KMS-11 (cell line): ENCODE data around the gene UBR2.

Source experiments
- H2AFZ ChIP-seq: fragments of 200-600 bp; sonication (generic); 2 replicates; pipeline ENCODE4 v1.6.1; 2016; ENCODE audit warnings: antibody characterized with exemption, mixed run types, low read depth
- H3K27ac ChIP-seq: fragments of 200-600 bp; sonication (generic); 2 replicates; pipeline ENCODE4 v1.6.1; 2016; ENCODE audit warnings: mild to moderate bottlenecking, mixed run types
- H3K27me3 ChIP-seq: fragments of 200-600 bp; sonication (generic); 2 replicates; pipeline ENCODE4 v1.6.1; 2017; ENCODE audit warnings: mild to moderate bottlenecking, low read depth, mixed run types, moderate library complexity; ENCODE audit not compliant: insufficient read depth
- H3K36me3 ChIP-seq: fragments of 200-600 bp; sonication (generic); 2 replicates; pipeline ENCODE4 v1.6.1; 2017; ENCODE audit warnings: mild to moderate bottlenecking, mixed run types; ENCODE audit not compliant: insufficient read depth
- H3K4me1 ChIP-seq: fragments of 200-600 bp; sonication (generic); 2 replicates; pipeline ENCODE4 v1.6.1; 2016; ENCODE audit warnings: mild to moderate bottlenecking, low read depth, mixed run types; ENCODE audit not compliant: poor library complexity, severe bottlenecking
- H3K4me2 ChIP-seq: fragments of 200-600 bp; sonication (generic); 2 replicates; pipeline ENCODE4 v1.7.0; 2016; ENCODE audit warnings: mild to moderate bottlenecking, mixed run types
- H3K4me3 ChIP-seq: fragments of 200-600 bp; sonication (generic); IDR thresholded peaks from 2 replicates; pipeline ENCODE4 v1.6.1; 2017; ENCODE audit warnings: low read depth, low read length, mixed read lengths; ENCODE audit not compliant: insufficient read depth
- H3K79me2 ChIP-seq: fragments of 200-600 bp; sonication (generic); 2 replicates; pipeline ENCODE4 v1.6.1; 2016; ENCODE audit warnings: low read depth, mixed run types; ENCODE audit not compliant: insufficient read depth
- H3K9ac ChIP-seq: fragments of 200-600 bp; sonication (generic); 2 replicates; pipeline ENCODE4 v1.6.1; 2016; ENCODE audit warnings: mild to moderate bottlenecking, mixed run types
- H4K20me1 ChIP-seq: fragments of 200-600 bp; sonication (generic); 2 replicates; pipeline ENCODE4 v1.6.1; 2016; ENCODE audit warnings: mild to moderate bottlenecking, mixed run types; ENCODE audit not compliant: insufficient read depth
- CTCF ChIP-seq: fragments of 200-600 bp; sonication (generic); conservative IDR thresholded peaks from 2 replicates; pipeline ENCODE4 v1.6.1; 2017; ENCODE audit warnings: low read depth, mild to moderate bottlenecking, antibody characterized with exemption, low read length, moderate library complexity, mixed read lengths

The UBR2 gene

GRCh38 chr6:42522036-42522435, 41.8 kb upstream of the UBR2 start:
- H3K4me2 ChIP-seq = no peak overlapping the region
- no peak overlapping the region for H3K27ac ChIP-seq

GRCh38 chr6:42522942-42523814, 40.7 kb upstream of the UBR2 start:
- Histone ChIP-seq H3K4me2 (no peak overlapping the region), H2AFZ (no peak overlapping the region), H3K27me3 (no peaks in the 10 kb centered on the region), H4K20me1 (no peaks in the 10 kb centered on the region), H3K36me3 (no peaks in the 10 kb centered on the region), H3K79me2 (no peaks in the 10 kb centered on the region), H3K9ac (no peak overlapping the region), H3K27ac (no peak overlapping the region), H3K4me1 (no peaks in the 10 kb centered on the region), H3K4me3 (no peak overlapping the region)
- TF ChIP-seq CTCF = no peak

More at GRCh38 chr6:42522036-42522435, 41.8 kb upstream of the UBR2 start:
- no peaks in the 10 kb centered on the region for H3K4me1 ChIP-seq
- H4K20me1 ChIP-seq = no peaks in the 10 kb centered on the region
- no peak for TF ChIP-seq CTCF
- H3K27me3 ChIP-seq = no peaks in the 10 kb centered on the region
- no peak overlapping the region for H2AFZ ChIP-seq
- H3K9ac ChIP-seq = no peak overlapping the region
- H3K4me3 ChIP-seq = no peak overlapping the region
- no peaks in the 10 kb centered on the region for H3K79me2 ChIP-seq
- no peaks in the 10 kb centered on the region for H3K36me3 ChIP-seq

- no peak for TF ChIP-seq CTCF
- H3K9ac ChIP-seq = no peak overlapping the region
- no peak overlapping the region for H3K4me3 ChIP-seq
- H3K79me2 ChIP-seq = no peaks in the 10 kb centered on the region
- no peak overlapping the region for H2AFZ ChIP-seq
- no peaks in the 10 kb centered on the region for H4K20me1 ChIP-seq
- H3K4me2 ChIP-seq = no peak overlapping the region
- H3K27ac ChIP-seq = no peak overlapping the region
- H3K36me3 ChIP-seq = no peaks in the 10 kb centered on the region
- no peaks in the 10 kb centered on the region for H3K27me3 ChIP-seq
- no peaks in the 10 kb centered on the region for H3K4me1 ChIP-seq
These were observed 38.6 kb upstream of the UBR2 start for GRCh38 chr6:42525206-42525605.

- H3K4me2 ChIP-seq = no peak overlapping the region
- no peak overlapping the region for H3K9ac ChIP-seq
- H3K27me3 ChIP-seq = no peaks in the 10 kb centered on the region
- no peak overlapping the region for H2AFZ ChIP-seq
- no peaks in the 10 kb centered on the region for H4K20me1 ChIP-seq
- H3K4me3 ChIP-seq = no peak overlapping the region
- no peaks in the 10 kb centered on the region for H3K79me2 ChIP-seq
- no peak for TF ChIP-seq CTCF
- H3K4me1 ChIP-seq = no peaks in the 10 kb centered on the region
- H3K36me3 ChIP-seq = no peaks in the 10 kb centered on the region
- H3K27ac ChIP-seq = no peak overlapping the region
These were observed 37.2 kb upstream of the UBR2 start for GRCh38 chr6:42526616-42527015.
